ENCODE data around the gene KIF23.

The KIF23 gene

GRCh38 chr15:69496001-69496400 is 81.9 kb downstream of the KIF23 start:
- no peaks in the 10 kb centered on the region for H4K20me1 ChIP-seq (ENCODE audit: insufficient read depth)
- no peak overlapping the region for H3K4me2 ChIP-seq
- no peaks in the 10 kb centered on the region for H3K36me3 ChIP-seq (ENCODE audit: insufficient read depth)
- no peaks in the 10 kb centered on the region for H3K79me2 ChIP-seq (ENCODE audit: insufficient read depth, low read depth)
- no peak overlapping the region for H3K4me3 ChIP-seq (IDR thresholded peaks at IDR 0.05; ENCODE audit: insufficient read depth, low read depth, low read length)
- no peak for TF ChIP-seq CTCF (conservative IDR thresholded peaks at IDR 0.05; ENCODE audit: low read depth, low read length)
- H3K27me3 ChIP-seq (ENCODE audit: insufficient read depth, low read depth), result no peaks in the 10 kb centered on the region
- H2AFZ ChIP-seq (ENCODE audit: low read depth), result no peak overlapping the region
- H3K27ac ChIP-seq, result no peak overlapping the region
- no peak overlapping the region for H3K9ac ChIP-seq
- H3K4me1 ChIP-seq (ENCODE audit: low read depth, poor library complexity, severe bottlenecking), result no peaks in the 10 kb centered on the region

GRCh38 chr15:69497076-69497475 is 82.9 kb downstream of the KIF23 start:
- Histone ChIP-seq H3K27ac (no peak overlapping the region), H4K20me1 (ENCODE audit: insufficient read depth) (no peaks in the 10 kb centered on the region), H2AFZ (ENCODE audit: low read depth) (no peak overlapping the region), H3K9ac (no peak overlapping the region), H3K4me2 (no peak overlapping the region), H3K27me3 (ENCODE audit: insufficient read depth, low read depth) (no peaks in the 10 kb centered on the region), H3K79me2 (ENCODE audit: insufficient read depth, low read depth) (no peaks in the 10 kb centered on the region), H3K4me1 (ENCODE audit: low read depth, poor library complexity, severe bottlenecking) (no peaks in the 10 kb centered on the region), H3K4me3 (IDR thresholded peaks at IDR 0.05; ENCODE audit: insufficient read depth, low read depth, low read length) (no peak overlapping the region), H3K36me3 (ENCODE audit: insufficient read depth) (no peaks in the 10 kb centered on the region)
- no peak for TF ChIP-seq CTCF (conservative IDR thresholded peaks at IDR 0.05; ENCODE audit: low read depth, low read length)

- Histone ChIP-seq H3K4me1 (ENCODE audit: low read depth, poor library complexity, severe bottlenecking) (no peaks in the 10 kb centered on the region), H3K27me3 (ENCODE audit: insufficient read depth, low read depth) (no peaks in the 10 kb centered on the region), H3K9ac (no peak overlapping the region), H3K36me3 (ENCODE audit: insufficient read depth) (no peaks in the 10 kb centered on the region), H3K4me3 (IDR thresholded peaks at IDR 0.05; ENCODE audit: insufficient read depth, low read depth, low read length) (no peak overlapping the region), H3K4me2 (no peak overlapping the region), H3K27ac (no peak overlapping the region), H3K79me2 (ENCODE audit: insufficient read depth, low read depth) (no peaks in the 10 kb centered on the region), H4K20me1 (ENCODE audit: insufficient read depth) (no peaks in the 10 kb centered on the region), H2AFZ (ENCODE audit: low read depth) (no peak overlapping the region)
- no peak for TF ChIP-seq CTCF (conservative IDR thresholded peaks at IDR 0.05; ENCODE audit: low read depth, low read length)
Observed at GRCh38 chr15:69497667-69498066, 83.5 kb downstream of the KIF23 start.
